ENCODE results near the gene MTMR12. TPM values are rescaled to one million over a fixed set of nuclear protein-coding genes. Genes with fewer than 3 reads are reported as not detected.

Gene MTMR12
- total RNA-seq, 2 experiments from 2014 or later, result 14.1 to 16.0 TPM

DNA sequence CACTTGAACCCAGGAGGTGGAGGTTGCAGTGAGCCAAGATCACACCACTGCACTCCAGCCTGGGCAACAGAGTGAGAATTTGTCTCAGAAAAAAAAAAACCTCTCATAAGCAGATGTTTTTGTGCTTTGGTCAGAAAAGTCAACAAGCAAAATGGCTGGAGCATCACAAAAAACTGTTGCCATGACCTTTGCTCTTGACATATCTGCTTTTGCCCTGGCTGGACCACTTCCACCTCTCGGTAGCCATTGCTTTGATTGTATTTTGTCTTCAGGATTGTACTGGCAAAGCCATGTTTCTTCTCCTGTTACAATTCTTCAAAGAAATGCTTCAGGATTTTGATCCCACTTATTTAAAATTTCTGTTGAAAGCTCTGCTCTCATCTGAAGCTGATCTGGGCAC, 67.0 kb downstream of the MTMR12 start:
- no peak overlapping the region for H3K4me3 Mint-ChIP-seq
- CTCF ChIA-PET, result interaction anchor here (0.7 kb wide), 1 partner anchor 163 kb away, joined by 3 read pairs; no protein-coding TSS in a partner anchor
- intact Hi-C loops (cut with micrococcal nuclease), result no loop called here
- no peak for DNase-seq
- no peaks in the 10 kb centered on the region for H3K27me3 Mint-ChIP-seq (ENCODE audit: low read depth)
- no peaks in the 10 kb centered on the region for H3K4me1 Mint-ChIP-seq (ENCODE audit: low read depth)
- H3K27ac Mint-ChIP-seq, result no peak overlapping the region
- H3K9me3 Mint-ChIP-seq, result no peaks in the 10 kb centered on the region
- peaks cover 35% of the 10 kb centered on the region for H3K36me3 Mint-ChIP-seq (ENCODE audit: low read depth)

DNA sequence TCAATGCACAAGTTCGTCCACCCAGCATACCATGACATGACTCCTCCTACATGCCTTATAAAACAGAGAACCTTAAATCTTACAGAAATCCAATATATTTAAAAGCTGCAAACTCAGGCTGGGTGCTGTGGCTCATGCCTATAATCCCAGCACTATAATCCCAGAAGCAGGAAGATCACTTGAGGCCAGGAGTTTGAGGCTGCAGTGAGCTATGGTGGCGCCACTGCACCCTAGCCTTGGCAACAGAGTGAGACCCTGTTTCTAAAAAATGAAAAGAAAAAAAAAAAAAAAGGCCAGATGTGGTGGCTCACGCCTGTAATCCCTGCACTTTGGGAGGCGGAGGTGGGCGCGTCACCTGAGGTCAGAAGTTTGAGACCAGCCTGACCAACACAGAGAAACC, 68.7 kb downstream of the MTMR12 start:
- intact Hi-C loops (cut with micrococcal nuclease), result no loop called here
- H3K36me3 Mint-ChIP-seq (ENCODE audit: low read depth), result peaks cover 36% of the 10 kb centered on the region
- CTCF ChIA-PET, result interaction anchor here (0.6 to 4.2 kb wide), 2 partner anchors 12 to 87 kb away, joined by 3 to 22 read pairs; no protein-coding TSS in a partner anchor
- no peaks in the 10 kb centered on the region for H3K27me3 Mint-ChIP-seq (ENCODE audit: low read depth)
- DNase-seq, result no peak
- H3K4me3 Mint-ChIP-seq, result no peak overlapping the region
- no peaks in the 10 kb centered on the region for H3K4me1 Mint-ChIP-seq (ENCODE audit: low read depth)
- no peaks in the 10 kb centered on the region for H3K9me3 Mint-ChIP-seq
- H3K27ac Mint-ChIP-seq, result no peak overlapping the region

GRCh38 chr5:32241034-32241783, 71.5 kb downstream of the MTMR12 start:
- CTCF ChIA-PET, result interaction anchor here (0.5 to 4.2 kb wide), 4 partner anchors 9 to 699 kb away, joined by 3 to 22 read pairs (median 4); no protein-coding TSS in a partner anchor
- H3K27me3 Mint-ChIP-seq (ENCODE audit: low read depth), result no peaks in the 10 kb centered on the region
- intact Hi-C loops (cut with micrococcal nuclease), result no loop called here
- H3K4me3 Mint-ChIP-seq, result no peak overlapping the region
- no peak for DNase-seq
- peaks cover 20% of the 10 kb centered on the region for H3K36me3 Mint-ChIP-seq (ENCODE audit: low read depth)
- no peaks in the 10 kb centered on the region for H3K4me1 Mint-ChIP-seq (ENCODE audit: low read depth)
- no peaks in the 10 kb centered on the region for H3K9me3 Mint-ChIP-seq
- no peak overlapping the region for H3K27ac Mint-ChIP-seq

GRCh38 chr5:32239385-32239784, 73.4 kb downstream of the MTMR12 start:
- Mint-ChIP-seq H3K27ac (no peak overlapping the region), H3K4me3 (no peak overlapping the region), H3K4me1 (ENCODE audit: low read depth) (no peaks in the 10 kb centered on the region), H3K27me3 (ENCODE audit: low read depth) (no peaks in the 10 kb centered on the region), H3K9me3 (no peaks in the 10 kb centered on the region), H3K36me3 (ENCODE audit: low read depth) (peaks cover 20% of the 10 kb centered on the region)
- no peak for DNase-seq
- intact Hi-C loops (cut with micrococcal nuclease), result no loop called here
- CTCF ChIA-PET, result no interaction called here

GRCh38 chr5:32233696-32234447, 78.9 kb downstream of the MTMR12 start:
- H3K27ac Mint-ChIP-seq, result no peak overlapping the region
- H3K9me3 Mint-ChIP-seq, result no peaks in the 10 kb centered on the region
- H3K4me3 Mint-ChIP-seq, result no peak overlapping the region
- peaks cover 5% of the 10 kb centered on the region for H3K4me1 Mint-ChIP-seq (ENCODE audit: low read depth)
- CTCF ChIA-PET, result interaction anchor here (0.6 to 8.4 kb wide), 11 partner anchors 9 to 634 kb away, joined by 3 to 148 read pairs (median 4); no protein-coding TSS in a partner anchor
- intact Hi-C loops (cut with micrococcal nuclease), result loop anchor here (5.0 kb wide), 2 partner anchors 78 to 253 kb away; partner anchors contain the start of gene MTMR12
- DNase-seq, result no peak
- H3K36me3 Mint-ChIP-seq (ENCODE audit: low read depth), result peaks cover 12% of the 10 kb centered on the region
- H3K27me3 Mint-ChIP-seq (ENCODE audit: low read depth), result no peaks in the 10 kb centered on the region

GRCh38 chr5:32233220-32233695, 79.5 kb downstream of the MTMR12 start:
- peaks cover 7% of the 10 kb centered on the region for H3K4me1 Mint-ChIP-seq (ENCODE audit: low read depth)
- H3K9me3 Mint-ChIP-seq, result no peaks in the 10 kb centered on the region
- no peak for DNase-seq
- H3K27ac Mint-ChIP-seq, result no peak overlapping the region
- no peaks in the 10 kb centered on the region for H3K27me3 Mint-ChIP-seq (ENCODE audit: low read depth)
- peaks cover 12% of the 10 kb centered on the region for H3K36me3 Mint-ChIP-seq (ENCODE audit: low read depth)
- CTCF ChIA-PET, result interaction anchor here (0.6 to 8.4 kb wide), 22 partner anchors 9 to 634 kb away, joined by 3 to 148 read pairs (median 6); no protein-coding TSS in a partner anchor
- intact Hi-C loops (cut with micrococcal nuclease), result loop anchor here (5.0 kb wide), 2 partner anchors 79 to 254 kb away; partner anchors contain the start of gene MTMR12
- H3K4me3 Mint-ChIP-seq, result no peak overlapping the region

DNA sequence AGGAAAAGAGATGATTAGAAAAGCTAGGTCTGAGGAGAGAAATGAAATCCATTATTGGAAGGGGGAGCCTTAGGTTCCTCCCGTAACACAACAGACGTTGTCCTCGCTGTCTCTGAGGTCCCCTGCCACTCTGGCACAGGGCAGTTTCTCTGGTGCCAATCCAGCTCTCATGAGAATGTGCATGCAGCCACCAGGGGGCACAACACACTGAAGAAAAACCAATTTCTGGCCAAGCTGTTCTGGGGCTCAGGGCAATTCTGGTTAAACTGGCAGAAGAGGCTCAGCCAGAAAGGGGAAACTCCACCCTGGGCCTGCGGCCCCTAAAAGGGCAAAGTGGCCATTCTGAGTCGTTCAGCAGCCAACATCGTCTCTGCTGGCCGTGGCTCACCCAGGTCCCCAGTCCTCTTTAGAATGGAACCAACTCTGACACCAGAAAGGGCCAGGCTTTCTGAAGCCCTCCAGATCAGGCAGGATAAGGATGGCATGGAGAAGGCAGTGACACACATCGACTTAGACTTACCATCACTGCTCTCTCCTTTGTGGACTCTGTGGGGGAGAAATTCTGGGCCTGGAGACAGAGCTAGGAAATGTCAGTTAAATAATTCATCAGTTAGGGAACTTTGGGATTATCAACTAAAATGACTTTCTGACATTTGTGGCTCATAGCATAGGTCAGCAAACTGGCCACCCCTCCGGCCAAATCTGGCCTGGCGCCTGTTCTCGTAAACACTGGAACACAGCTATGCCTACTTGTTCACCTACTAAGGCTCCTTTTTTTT, 80.1 kb downstream of the MTMR12 start:
- intact Hi-C loops (cut with micrococcal nuclease), result loop anchor here (1.0 to 5.0 kb wide), 6 partner anchors 21 to 381 kb away; partner anchors contain the start of gene MTMR12
- H3K4me3 Mint-ChIP-seq, result no peak overlapping the region
- H3K36me3 Mint-ChIP-seq (ENCODE audit: low read depth), result peaks cover 16% of the 10 kb centered on the region
- DNase-seq, result peak; percentile 88
- CTCF ChIA-PET, result interaction anchor here (0.5 to 8.4 kb wide), 42 partner anchors 8 to 380 kb away, joined by 3 to 148 read pairs (median 4); no protein-coding TSS in a partner anchor
- H3K27me3 Mint-ChIP-seq (ENCODE audit: low read depth), result no peaks in the 10 kb centered on the region
- peaks cover 7% of the 10 kb centered on the region for H3K4me1 Mint-ChIP-seq (ENCODE audit: low read depth)
- H3K9me3 Mint-ChIP-seq, result no peaks in the 10 kb centered on the region
- no peak overlapping the region for H3K27ac Mint-ChIP-seq

GRCh38 chr5:32231929-32232328, 80.8 kb downstream of the MTMR12 start:
- CTCF ChIA-PET, result interaction anchor here (0.5 to 8.4 kb wide), 37 partner anchors 10 to 380 kb away, joined by 3 to 148 read pairs (median 5); no protein-coding TSS in a partner anchor
- no peak for DNase-seq
- H3K9me3 Mint-ChIP-seq, result no peaks in the 10 kb centered on the region
- intact Hi-C loops (cut with micrococcal nuclease), result loop anchor here (1.0 to 5.0 kb wide), 6 partner anchors 21 to 381 kb away; partner anchors contain the start of gene MTMR12
- H3K27ac Mint-ChIP-seq, result no peak overlapping the region
- H3K36me3 Mint-ChIP-seq (ENCODE audit: low read depth), result peaks cover 14% of the 10 kb centered on the region
- peaks cover 7% of the 10 kb centered on the region for H3K4me1 Mint-ChIP-seq (ENCODE audit: low read depth)
- no peak overlapping the region for H3K4me3 Mint-ChIP-seq
- no peaks in the 10 kb centered on the region for H3K27me3 Mint-ChIP-seq (ENCODE audit: low read depth)

GRCh38 chr5:32231241-32231640, 81.5 kb downstream of the MTMR12 start:
- Mint-ChIP-seq H3K36me3 (ENCODE audit: low read depth) (peaks cover 12% of the 10 kb centered on the region), H3K4me3 (no peak overlapping the region), H3K9me3 (no peaks in the 10 kb centered on the region), H3K4me1 (ENCODE audit: low read depth) (peaks cover 7% of the 10 kb centered on the region), H3K27me3 (ENCODE audit: low read depth) (no peaks in the 10 kb centered on the region), H3K27ac (no peak overlapping the region)
- intact Hi-C loops (cut with micrococcal nuclease), result loop anchor here (5.0 kb wide), 2 partner anchors 81 to 256 kb away; partner anchors contain the start of gene MTMR12
- CTCF ChIA-PET, result interaction anchor here (0.5 to 8.4 kb wide), 22 partner anchors 9 to 359 kb away, joined by 3 to 148 read pairs (median 4); no protein-coding TSS in a partner anchor
- no peak for DNase-seq

GRCh38 chr5:32230356-32231099, 82.2 kb downstream of the MTMR12 start:
- Mint-ChIP-seq H3K36me3 (ENCODE audit: low read depth) (peaks cover 12% of the 10 kb centered on the region), H3K9me3 (no peaks in the 10 kb centered on the region), H3K27me3 (ENCODE audit: low read depth) (no peaks in the 10 kb centered on the region), H3K4me3 (no peak overlapping the region), H3K27ac (no peak overlapping the region), H3K4me1 (ENCODE audit: low read depth) (peaks cover 7% of the 10 kb centered on the region)
- CTCF ChIA-PET, result interaction anchor here (0.5 to 8.4 kb wide), 9 partner anchors 9 to 383 kb away, joined by 3 to 148 read pairs (median 3); no protein-coding TSS in a partner anchor
- intact Hi-C loops (cut with micrococcal nuclease), result loop anchor here (5.0 kb wide), 2 partner anchors 82 to 257 kb away; partner anchors contain the start of gene MTMR12
- peak; percentile 12 for DNase-seq

DNA sequence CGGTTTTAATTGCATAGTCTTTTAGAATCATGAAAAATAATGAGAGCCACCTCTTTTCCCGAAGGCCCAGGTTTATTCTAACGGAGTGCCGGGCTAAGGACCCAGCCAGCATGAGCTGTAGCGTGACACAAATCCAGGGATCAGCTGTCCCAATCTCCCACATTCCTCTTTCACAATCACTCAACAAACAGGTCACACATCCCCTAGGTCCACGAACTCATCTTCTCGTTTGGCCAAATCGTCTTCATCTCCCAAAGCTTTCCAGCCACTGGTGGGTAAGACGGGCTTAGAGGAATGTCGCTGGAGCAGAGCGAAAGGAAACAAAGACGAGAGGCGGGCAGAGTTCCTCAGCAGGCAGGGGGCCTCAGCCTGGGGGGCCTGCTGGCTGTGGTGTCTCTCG, 83.2 kb downstream of the MTMR12 start:
- DNase-seq, result no peak
- Mint-ChIP-seq H3K9me3 (no peaks in the 10 kb centered on the region), H3K4me3 (no peak overlapping the region), H3K4me1 (ENCODE audit: low read depth) (peaks cover 7% of the 10 kb centered on the region), H3K36me3 (ENCODE audit: low read depth) (peaks cover 12% of the 10 kb centered on the region), H3K27me3 (ENCODE audit: low read depth) (no peaks in the 10 kb centered on the region), H3K27ac (no peak overlapping the region)
- CTCF ChIA-PET, result interaction anchor here (0.9 to 8.4 kb wide), 2 partner anchors 100 to 384 kb away, joined by 3 to 148 read pairs; no protein-coding TSS in a partner anchor
- intact Hi-C loops (cut with micrococcal nuclease), result no loop called here
